Measurements from ENCODE around the gene MUC5AC. TPM values are rescaled to one million over a fixed set of nuclear protein-coding genes. Genes with fewer than 3 reads are reported as not detected.

Gene MUC5AC
- total and polyA plus RNA-seq, 12 donors, result under 0.01 TPM; not detected in 9

DNA sequence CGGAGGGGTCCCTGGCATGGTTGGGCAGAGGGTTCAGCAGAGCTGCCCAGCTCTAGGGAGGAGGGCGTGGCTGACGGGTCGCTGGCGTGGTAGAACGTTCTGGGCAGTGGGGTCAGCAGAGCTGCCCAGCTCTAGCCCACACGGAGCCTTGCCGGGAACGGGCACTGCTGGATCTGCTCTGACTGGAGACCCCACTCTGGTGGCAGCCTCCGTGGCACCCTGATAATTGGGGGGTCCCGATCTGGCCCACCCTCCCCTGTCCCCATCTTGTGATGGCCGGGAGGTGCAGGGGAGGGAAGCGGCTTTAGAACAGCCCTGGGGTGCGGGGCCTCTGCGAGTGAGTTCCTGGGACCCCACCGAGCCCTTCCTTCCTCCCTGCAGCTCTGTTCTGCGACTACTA, 21.9 kb downstream of the MUC5AC start:
- no peaks in the 10 kb centered on the region for H3K9me3 ChIP-seq (replicated peaks in 1 of 3)
- TF ChIP-seq, protein P1, sequence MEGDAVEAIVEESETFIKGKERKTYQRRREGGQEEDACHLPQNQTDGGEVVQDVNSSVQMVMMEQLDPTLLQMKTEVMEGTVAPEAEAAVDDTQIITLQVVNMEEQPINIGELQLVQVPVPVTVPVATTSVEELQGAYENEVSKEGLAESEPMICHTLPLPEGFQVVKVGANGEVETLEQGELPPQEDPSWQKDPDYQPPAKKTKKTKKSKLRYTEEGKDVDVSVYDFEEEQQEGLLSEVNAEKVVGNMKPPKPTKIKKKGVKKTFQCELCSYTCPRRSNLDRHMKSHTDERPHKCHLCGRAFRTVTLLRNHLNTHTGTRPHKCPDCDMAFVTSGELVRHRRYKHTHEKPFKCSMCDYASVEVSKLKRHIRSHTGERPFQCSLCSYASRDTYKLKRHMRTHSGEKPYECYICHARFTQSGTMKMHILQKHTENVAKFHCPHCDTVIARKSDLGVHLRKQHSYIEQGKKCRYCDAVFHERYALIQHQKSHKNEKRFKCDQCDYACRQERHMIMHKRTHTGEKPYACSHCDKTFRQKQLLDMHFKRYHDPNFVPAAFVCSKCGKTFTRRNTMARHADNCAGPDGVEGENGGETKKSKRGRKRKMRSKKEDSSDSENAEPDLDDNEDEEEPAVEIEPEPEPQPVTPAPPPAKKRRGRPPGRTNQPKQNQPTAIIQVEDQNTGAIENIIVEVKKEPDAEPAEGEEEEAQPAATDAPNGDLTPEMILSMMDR (IDR thresholded peaks at IDR 0.05), result no peak
- TF ChIP-seq POLR2A (IDR thresholded peaks at IDR 0.05), result no peak
- 73 to 91% (median 86%) methylated on average over 9 to 17 of the region's 17 CpGs for WGBS, 4 donors
- no peak overlapping the region for H3K27ac ChIP-seq
- H3K36me3 ChIP-seq (replicated peaks in 1 of 2), result no peaks in the 10 kb centered on the region
- peaks cover 4% of the 10 kb centered on the region for H3K27me3 ChIP-seq
- DNase-seq, result no peak
- H3K4me1 ChIP-seq (replicated peaks in 1 of 2), result no peaks in the 10 kb centered on the region
- no peak overlapping the region for H3K4me3 ChIP-seq
- intact Hi-C loops (cut with DNase I), result no loop called here

DNA sequence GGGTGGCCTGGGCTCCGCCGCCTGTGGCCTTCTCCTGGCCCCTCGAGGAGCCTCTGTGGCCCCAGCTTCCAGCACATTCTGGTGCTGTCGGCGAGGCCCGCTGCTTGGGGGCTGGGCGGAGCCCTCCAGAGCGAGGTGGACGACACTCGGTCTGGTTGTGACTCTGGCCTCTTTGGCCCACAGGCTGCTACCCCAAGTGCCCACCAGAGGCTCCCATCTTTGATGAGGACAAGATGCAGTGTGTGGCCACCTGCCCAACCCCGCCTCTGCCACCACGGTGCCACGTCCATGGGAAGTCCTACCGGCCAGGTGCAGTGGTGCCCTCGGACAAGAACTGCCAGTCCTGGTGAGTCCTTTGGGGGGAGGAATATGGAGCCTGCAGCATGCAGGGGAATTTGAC, 22.4 kb downstream of the MUC5AC start:
- Histone ChIP-seq H3K27ac (no peak overlapping the region), H3K4me1 (replicated peaks in 1 of 2) (no peaks in the 10 kb centered on the region), H3K36me3 (replicated peaks in 1 of 2) (no peaks in the 10 kb centered on the region), H3K9me3 (replicated peaks in 1 of 3) (no peaks in the 10 kb centered on the region), H3K4me3 (no peak overlapping the region), H3K27me3 (peaks cover 4% of the 10 kb centered on the region)
- WGBS, 4 donors, result 77 to 79% (median 79%) methylated on average over 14 to 15 of the region's 15 CpGs; no CpG with 5 or more reads in 1 of the 4 donors
- intact Hi-C loops (cut with DNase I), result no loop called here
- TF ChIP-seq POLR2A (IDR thresholded peaks at IDR 0.05), result no peak
- TF ChIP-seq, protein P1 (IDR thresholded peaks at IDR 0.05), result no peak
- no peak for DNase-seq

DNA sequence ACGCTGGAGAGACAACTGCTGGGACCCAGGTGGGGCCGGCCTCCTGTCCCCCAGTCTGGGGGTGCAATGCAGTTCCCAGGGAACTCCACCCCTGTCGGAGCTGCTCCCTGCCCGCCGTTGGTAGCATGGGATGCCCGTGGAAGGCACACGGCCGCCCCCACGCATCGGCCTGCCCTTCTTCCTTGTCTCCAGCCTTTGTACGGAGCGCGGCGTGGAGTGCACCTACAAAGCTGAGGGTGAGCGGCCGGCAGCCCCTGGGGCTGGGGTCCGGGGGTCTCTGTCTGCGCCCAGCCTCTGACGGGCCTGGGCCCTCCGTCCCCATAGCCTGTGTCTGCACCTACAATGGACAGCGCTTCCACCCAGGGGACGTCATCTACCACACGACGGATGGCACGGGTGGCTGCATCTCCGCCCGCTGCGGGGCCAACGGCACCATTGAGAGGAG, 23.2 kb downstream of the MUC5AC start:
- no peak overlapping the region for H3K27ac ChIP-seq
- H3K4me3 ChIP-seq, result no peak overlapping the region
- TF ChIP-seq, protein P1 (IDR thresholded peaks at IDR 0.05), result no peak
- TF ChIP-seq POLR2A (IDR thresholded peaks at IDR 0.05), result no peak
- intact Hi-C loops (cut with DNase I), result no loop called here
- no peak for DNase-seq
- H3K36me3 ChIP-seq (replicated peaks in 1 of 2), result no peaks in the 10 kb centered on the region
- peaks cover 4% of the 10 kb centered on the region for H3K27me3 ChIP-seq
- H3K9me3 ChIP-seq (replicated peaks in 1 of 3), result no peaks in the 10 kb centered on the region
- no peaks in the 10 kb centered on the region for H3K4me1 ChIP-seq (replicated peaks in 1 of 2)
- 84 to 94% (median 89%) methylated on average over 12 to 29 of the region's 29 CpGs for WGBS, 4 donors

DNA sequence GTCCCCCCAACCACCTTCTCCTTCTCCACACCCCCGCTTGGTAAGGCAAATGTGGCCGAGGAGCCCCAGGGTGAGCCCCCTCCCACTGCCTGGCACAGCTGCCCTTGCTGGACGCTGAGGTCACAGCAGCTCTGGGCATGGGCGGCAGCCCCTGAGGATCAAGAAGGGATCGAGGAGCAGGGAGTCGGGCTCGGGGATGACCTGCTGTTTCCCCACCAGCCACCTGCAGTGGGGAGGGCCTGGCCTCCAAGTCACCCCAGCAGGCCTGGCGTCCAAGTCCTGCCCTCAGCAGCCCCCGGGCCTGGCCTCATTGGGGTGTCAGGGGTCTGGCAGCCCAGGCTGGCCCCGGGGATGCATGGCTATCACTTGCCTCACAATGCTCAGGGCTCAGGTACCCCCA, 23.7 kb downstream of the MUC5AC start:
- TF ChIP-seq, protein P1 (IDR thresholded peaks at IDR 0.05), result no peak
- no peak for TF ChIP-seq POLR2A (IDR thresholded peaks at IDR 0.05)
- Histone ChIP-seq H3K9me3 (replicated peaks in 1 of 3) (no peaks in the 10 kb centered on the region), H3K27ac (no peak overlapping the region), H3K27me3 (peaks cover 4% of the 10 kb centered on the region), H3K4me1 (replicated peaks in 1 of 2) (no peaks in the 10 kb centered on the region), H3K36me3 (replicated peaks in 1 of 2) (no peaks in the 10 kb centered on the region), H3K4me3 (no peak overlapping the region)
- no peak for DNase-seq
- intact Hi-C loops (cut with DNase I), result no loop called here
- 75 to 93% (median 79%) methylated on average over 8 to 10 of the region's 10 CpGs for WGBS, 4 donors

Data from adrenal gland (tissue), 12 donors.